SK-N-SH (cell line): Measurements from ENCODE around the gene MAPKBP1. TPM values are rescaled to one million over a fixed set of nuclear protein-coding genes. Genes with fewer than 3 reads are reported as not detected.
"Not testable (repeated sequence)": the region's sequence is repeated elsewhere in the genome, so short reads cannot be mapped to it uniquely, and the experiment has no call there.

Experiments used
- CTCF ChIA-PET: fragments of 300-600, 350-600 bp; formaldehyde crosslinking; extraction: SDS; loops from one replicate; lab custom pipeline; 2021; lab: Yijun Ruan, JAX
- POLR2A ChIA-PET: fragments of 350-600 bp; sonication (Branson Sonifier 250); formaldehyde crosslinking; extraction: SDS; loops from one replicate; lab custom pipeline; 2020; ENCODE audit warnings: antibody characterized with exemption, inconsistent platforms; lab: Yijun Ruan, JAX
- DNase-seq: peaks from one replicate; pipeline ENCODE4 v3.0.0; 2012
- H2AFZ ChIP-seq: fragments of 200-600 bp; sonication (generic); 2 replicates; pipeline ENCODE4 v1.8.1; 2016; ENCODE audit warnings: antibody characterized with exemption, mild to moderate bottlenecking, low read depth
- H3F3A ChIP-seq: fragments of 200-600 bp; sonication (generic); replicated peaks from 2 replicates; pipeline ENCODE3; 2016; ENCODE audit warnings: antibody characterized with exemption, mild to moderate bottlenecking; ENCODE audit not compliant: insufficient read depth
- H3K27ac ChIP-seq, 2 experiments: fragments of 200-500 bp in 1 of 2; fragments of 200-600 bp in 1 of 2; sonication (Bioruptor generic) in 1 of 2; sonication (generic), shearing (Covaris generic) in 1 of 2; 2 replicates each; pipeline versions ENCODE4 v1.5.1 to v1.6.1; 2014 to 2016; ENCODE audit warnings: low read depth in 2 of 2, inconsistent platforms in 1 of 2, low read length in 1 of 2, mild to moderate bottlenecking in 1 of 2, mixed read lengths in 1 of 2
- H3K27me3 ChIP-seq: fragments of 200-600 bp; sonication (generic), shearing (Covaris generic); 2 replicates; pipeline ENCODE4 v1.6.1; 2016; ENCODE audit warnings: mixed run types; ENCODE audit not compliant: insufficient read depth
- H3K36me3 ChIP-seq, 2 experiments: fragments of 200-500 bp in 1 of 2; fragments of 200-600 bp in 1 of 2; sonication (Bioruptor generic) in 1 of 2; sonication (generic) in 1 of 2; replicated peaks in 1 of 2; 2 replicates each; pipeline versions ENCODE3 to v1.5.1; 2014 to 2016; ENCODE audit warnings: low read length in 1 of 2, mild to moderate bottlenecking in 1 of 2; ENCODE audit not compliant: insufficient read depth in 2 of 2, control insufficient read depth in 1 of 2
- H3K4me1 ChIP-seq, 2 experiments: fragments of 200-500 bp in 1 of 2; fragments of 200-600 bp in 1 of 2; sonication (Bioruptor generic) in 1 of 2; sonication (generic), shearing (Covaris generic) in 1 of 2; 2 replicates each; pipeline versions ENCODE4 v1.5.1 to v1.6.1; 2014 to 2016; ENCODE audit warnings: low read depth in 1 of 2, low read length in 1 of 2, mixed run types in 1 of 2; ENCODE audit not compliant: insufficient read depth in 2 of 2, control insufficient read depth in 1 of 2
- H3K4me2 ChIP-seq: fragments of 200-600 bp; sonication (generic), shearing (Covaris generic); 2 replicates; pipeline ENCODE4 v1.6.1; 2017; ENCODE audit warnings: mixed run types
- H3K4me3 ChIP-seq, 2 experiments: fragments of 200-500 bp in 1 of 2; fragments of 200-600 bp in 1 of 2; sonication (Bioruptor generic) in 1 of 2; sonication (generic), shearing (Covaris generic) in 1 of 2; 2 replicates each; pipeline versions ENCODE4 v1.5.1 to v1.8.1; 2014 to 2016; ENCODE audit warnings: low read depth in 2 of 2, inconsistent platforms in 1 of 2, low read length in 1 of 2, mild to moderate bottlenecking in 1 of 2, mixed read lengths in 1 of 2, moderate library complexity in 1 of 2
- H3K79me2 ChIP-seq: fragments of 200-600 bp; sonication (generic); 2 replicates; pipeline ENCODE4 v1.8.1; 2017; ENCODE audit warnings: mild to moderate bottlenecking; ENCODE audit not compliant: insufficient read depth
- H3K9ac ChIP-seq: fragments of 200-600 bp; sonication (generic); 2 replicates; pipeline ENCODE4 v1.6.1; 2017; ENCODE audit warnings: mixed run types
- H3K9me2 ChIP-seq: fragments of 200-600 bp; sonication (generic); 2 replicates; pipeline ENCODE4 v1.6.1; 2017; ENCODE audit warnings: mixed run types
- H3K9me3 ChIP-seq: fragments of 200-600 bp; sonication (generic); 2 replicates; pipeline ENCODE4 v1.6.1; 2017; ENCODE audit warnings: mixed run types, mild to moderate bottlenecking, moderate library complexity
- H4K20me1 ChIP-seq: fragments of 200-600 bp; sonication (generic); 2 replicates; pipeline ENCODE4 v1.6.1; 2017; ENCODE audit warnings: mild to moderate bottlenecking, mixed run types; ENCODE audit not compliant: insufficient read depth
- CTCF ChIP-seq: fragments of 200-600 bp; sonication (generic); IDR thresholded peaks from 2 replicates; pipeline ENCODE4 v1.6.1; 2017; ENCODE audit warnings: antibody characterized with exemption, mild to moderate bottlenecking, moderate library complexity
- EZH2phosphoT487 ChIP-seq: fragments of 200-600 bp; sonication (generic); IDR thresholded peaks from 2 replicates; pipeline ENCODE4 v1.6.1; 2017; ENCODE audit warnings: low read depth, mixed run types, mild to moderate bottlenecking, antibody characterized with exemption, moderate library complexity, borderline replicate concordance
- FOSL2 ChIP-seq: IDR thresholded peaks from 2 replicates; pipeline ENCODE4 v1.4.0; 2012; ENCODE audit warnings: low read depth, mild to moderate bottlenecking, moderate library complexity, borderline replicate concordance
- IRF3 ChIP-seq: fragments of 150-350 bp; IDR thresholded peaks from 2 replicates; pipeline ENCODE4 v1.6.1; 2016; ENCODE audit warnings: mild to moderate bottlenecking, low read depth, low read length
- MAX ChIP-seq: IDR thresholded peaks from 2 replicates; pipeline ENCODE4 v1.4.0; 2012; ENCODE audit warnings: low read depth
- NFIC ChIP-seq: IDR thresholded peaks from 2 replicates; pipeline ENCODE4 v1.4.0; 2012; ENCODE audit warnings: borderline replicate concordance
- RXRA ChIP-seq: IDR thresholded peaks from 2 replicates; pipeline ENCODE4 v1.4.0; 2012; ENCODE audit warnings: low read depth, mild to moderate bottlenecking, borderline replicate concordance
- TCF12 ChIP-seq: IDR thresholded peaks from 2 replicates; pipeline ENCODE4 v1.4.0; 2012
- USF2 ChIP-seq: fragments of 150-350 bp; IDR thresholded peaks from 2 replicates; pipeline ENCODE4 v1.6.1; 2017; ENCODE audit warnings: antibody characterized with exemption, low read length, low read depth, borderline replicate concordance
- YY1 ChIP-seq: IDR thresholded peaks from 2 replicates; pipeline ENCODE4 v1.4.0; 2012; ENCODE audit warnings: low read depth, mild to moderate bottlenecking
- WGBS: methylation state at CpG from one replicate; pipeline ENCODE4 v1.1.6; 2017; ENCODE audit warnings: low lambda C conversion rate; 5-methylcytosine and 5-hydroxymethylcytosine counted together
- polyA plus RNA-seq, 3 experiments: library from polyadenylated mRNA; depleted of rRNA; stranded (reverse); fragments of >200 nt; gene quantifications; 2 replicates each; pipeline ENCODE4 v1.2.3, GENCODE V29; 2012
- TF ChIP-seq, protein P1 (sequence below): IDR thresholded peaks from 2 replicates; pipeline ENCODE4; 2012

Gene MAPKBP1
- polyA plus RNA-seq, 1 of the 3 experiments (the other 2 are of a cell fraction), result 5.2 TPM

DNA sequence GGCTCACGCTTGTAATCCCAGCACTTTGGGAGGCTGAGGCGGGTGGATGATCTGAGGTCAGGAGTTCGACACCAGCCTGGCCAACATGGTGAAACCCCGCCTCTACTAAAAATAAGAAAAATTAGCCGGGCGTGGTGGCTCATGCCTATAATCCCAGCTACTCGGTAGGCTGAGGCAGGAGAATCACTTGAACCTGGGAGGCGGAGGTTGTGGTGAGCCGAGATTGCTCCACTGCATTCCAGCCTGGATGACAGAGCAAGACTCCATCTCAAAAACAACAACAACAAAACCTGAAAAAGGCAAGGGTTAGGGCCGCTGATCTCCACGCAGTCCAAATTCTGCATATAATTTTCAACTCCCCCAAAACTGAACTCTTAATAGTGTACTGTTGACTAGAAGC, 46.2 kb upstream of the MAPKBP1 start:
- H3K9ac ChIP-seq, DNase-seq, H3K4me2 ChIP-seq, H3K79me2 ChIP-seq, H3K4me3 ChIP-seq, H3K27ac ChIP-seq, H2AFZ ChIP-seq, H4K20me1 ChIP-seq, H3K9me2 ChIP-seq, H3K27me3 ChIP-seq, H3K4me1 ChIP-seq, POLR2A ChIA-PET, H3K9me3 ChIP-seq: not testable (repeated sequence)
- peaks cover 13% of the 10 kb centered on the region for H3F3A ChIP-seq
- CTCF ChIA-PET, result interaction anchor here (1.1 to 1.4 kb wide), 2 partner anchors 11 to 262 kb away, joined by 3 to 5 read pairs; no protein-coding TSS in a partner anchor
- H3K36me3 ChIP-seq, result peaks cover 19 to 24% of the 10 kb centered on the region in 2 experiments
- 95% methylated on average over 11 of the region's 11 CpGs for WGBS

DNA sequence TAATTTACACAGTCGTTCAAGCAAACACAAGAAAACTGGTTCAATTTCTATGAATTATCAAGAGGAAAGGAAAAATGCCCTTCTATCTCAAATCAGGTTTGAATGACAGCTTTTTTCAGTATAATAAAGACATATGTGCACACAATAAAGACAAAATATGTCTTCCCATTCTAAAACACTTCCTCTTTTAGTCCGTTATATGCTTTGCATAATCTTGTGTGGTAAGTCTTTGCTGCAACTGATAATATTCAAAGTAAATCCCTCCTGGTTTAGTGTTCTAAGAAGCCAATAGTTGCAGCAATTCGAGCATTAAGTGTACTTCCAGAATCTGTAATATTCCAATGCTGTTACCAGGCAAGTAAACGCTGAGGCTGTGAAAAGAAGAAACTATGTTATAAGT, 43.7 kb upstream of the MAPKBP1 start:
- Histone ChIP-seq H3K4me3 (no peak overlapping the region), H3K79me2 (peaks cover 6% of the 10 kb centered on the region; the same call in 1 of the 2 replicates), H2AFZ (no peak overlapping the region), H3K9me2 (no peaks in the 10 kb centered on the region), H3F3A (peaks cover 13% of the 10 kb centered on the region), H3K9me3 (no peaks in the 10 kb centered on the region), H3K4me2 (no peak overlapping the region), H3K27ac (no peak overlapping the region), H3K4me1 (no peaks in the 10 kb centered on the region), H3K9ac (no peak overlapping the region), H3K36me3 (peaks cover 30 to 47% of the 10 kb centered on the region in 2 experiments), H4K20me1 (no peaks in the 10 kb centered on the region), H3K27me3 (no peaks in the 10 kb centered on the region)
- ChIA-PET CTCF (interaction anchor here (1.0 kb wide), 1 partner anchor 265 kb away, joined by 3 read pairs; no protein-coding TSS in a partner anchor), POLR2A (no interaction called here)
- TF ChIP-seq TCF12 (no peak), RXRA (no peak), NFIC (no peak), USF2 (no peak), EZH2phosphoT487 (no peak), IRF3 (no peak), FOSL2 (no peak), CTCF (no peak), MAX (no peak), YY1 (no peak)
- TF ChIP-seq, protein P1, sequence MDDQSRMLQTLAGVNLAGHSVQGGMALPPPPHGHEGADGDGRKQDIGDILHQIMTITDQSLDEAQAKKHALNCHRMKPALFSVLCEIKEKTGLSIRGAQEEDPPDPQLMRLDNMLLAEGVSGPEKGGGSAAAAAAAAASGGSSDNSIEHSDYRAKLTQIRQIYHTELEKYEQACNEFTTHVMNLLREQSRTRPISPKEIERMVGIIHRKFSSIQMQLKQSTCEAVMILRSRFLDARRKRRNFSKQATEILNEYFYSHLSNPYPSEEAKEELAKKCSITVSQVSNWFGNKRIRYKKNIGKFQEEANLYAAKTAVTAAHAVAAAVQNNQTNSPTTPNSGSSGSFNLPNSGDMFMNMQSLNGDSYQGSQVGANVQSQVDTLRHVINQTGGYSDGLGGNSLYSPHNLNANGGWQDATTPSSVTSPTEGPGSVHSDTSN, result no peak
- no peak for DNase-seq
- WGBS, result 93% methylated on average over 4 of the region's 4 CpGs
